ENCODE results near the gene ZDHHC4.

The ZDHHC4 gene

GRCh38 chr7:6559896-6560295, 17.4 kb upstream of the ZDHHC4 start:
- no peak for TF ChIP-seq EZH2phosphoT487 (IDR thresholded peaks at IDR 0.05; ENCODE audit: low read depth)
- TF ChIP-seq, protein P1, sequence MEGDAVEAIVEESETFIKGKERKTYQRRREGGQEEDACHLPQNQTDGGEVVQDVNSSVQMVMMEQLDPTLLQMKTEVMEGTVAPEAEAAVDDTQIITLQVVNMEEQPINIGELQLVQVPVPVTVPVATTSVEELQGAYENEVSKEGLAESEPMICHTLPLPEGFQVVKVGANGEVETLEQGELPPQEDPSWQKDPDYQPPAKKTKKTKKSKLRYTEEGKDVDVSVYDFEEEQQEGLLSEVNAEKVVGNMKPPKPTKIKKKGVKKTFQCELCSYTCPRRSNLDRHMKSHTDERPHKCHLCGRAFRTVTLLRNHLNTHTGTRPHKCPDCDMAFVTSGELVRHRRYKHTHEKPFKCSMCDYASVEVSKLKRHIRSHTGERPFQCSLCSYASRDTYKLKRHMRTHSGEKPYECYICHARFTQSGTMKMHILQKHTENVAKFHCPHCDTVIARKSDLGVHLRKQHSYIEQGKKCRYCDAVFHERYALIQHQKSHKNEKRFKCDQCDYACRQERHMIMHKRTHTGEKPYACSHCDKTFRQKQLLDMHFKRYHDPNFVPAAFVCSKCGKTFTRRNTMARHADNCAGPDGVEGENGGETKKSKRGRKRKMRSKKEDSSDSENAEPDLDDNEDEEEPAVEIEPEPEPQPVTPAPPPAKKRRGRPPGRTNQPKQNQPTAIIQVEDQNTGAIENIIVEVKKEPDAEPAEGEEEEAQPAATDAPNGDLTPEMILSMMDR (IDR thresholded peaks at IDR 0.05; ENCODE audit: low read depth, low read length): no peak
- no peaks in the 10 kb centered on the region for H3K4me1 ChIP-seq (ENCODE audit: low read length)

DNA sequence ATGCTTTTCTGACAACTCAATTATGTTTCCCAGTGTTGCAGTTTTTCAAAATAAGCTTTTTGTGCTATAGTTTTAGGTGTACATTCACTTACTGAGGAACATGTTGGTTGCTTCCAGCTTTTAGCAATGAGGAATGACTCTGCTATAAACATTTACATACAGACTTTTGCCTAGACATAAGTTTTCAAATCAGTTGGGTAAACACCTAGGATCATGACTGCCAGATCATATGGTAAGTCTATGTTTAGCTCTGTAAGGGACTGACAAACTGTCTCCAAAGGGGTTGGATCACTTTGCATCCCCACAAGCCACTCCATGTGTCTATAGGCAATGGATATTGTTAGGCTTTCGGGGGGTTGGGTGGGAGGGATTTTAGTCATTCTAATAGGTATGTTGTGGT, 15.1 kb upstream of the ZDHHC4 start:
- no peak overlapping the region for H3K4me2 ChIP-seq (ENCODE audit: low read length)
- H3K27me3 ChIP-seq (ENCODE audit: low read depth, low read length): no peaks in the 10 kb centered on the region
- H3K9ac ChIP-seq (ENCODE audit: low read length): no peak overlapping the region
- H4K20me1 ChIP-seq (ENCODE audit: insufficient read depth, low read length): no peaks in the 10 kb centered on the region
- H3K9me3 ChIP-seq (ENCODE audit: insufficient read depth, low read length): no peaks in the 10 kb centered on the region
- H2AFZ ChIP-seq (ENCODE audit: low read depth, low read length): no peak overlapping the region
- H3K27ac ChIP-seq (ENCODE audit: low read length): no peak overlapping the region
- H3K79me2 ChIP-seq (ENCODE audit: low read length): no peaks in the 10 kb centered on the region
- TF ChIP-seq, protein P1 (IDR thresholded peaks at IDR 0.05; ENCODE audit: low read depth, low read length): no peak
- no peak for TF ChIP-seq EZH2phosphoT487 (IDR thresholded peaks at IDR 0.05; ENCODE audit: low read depth)
- H3K36me3 ChIP-seq (replicated peaks; ENCODE audit: low read depth, low read length): no peaks in the 10 kb centered on the region
- no peaks in the 10 kb centered on the region for H3K4me1 ChIP-seq (ENCODE audit: low read length)
- no peak overlapping the region for H3K4me3 ChIP-seq (ENCODE audit: low read length)

More at GRCh38 chr7:6559896-6560295, 17.4 kb upstream of the ZDHHC4 start:
- H3K9me3 ChIP-seq (ENCODE audit: insufficient read depth, low read length): no peaks in the 10 kb centered on the region
- H3K9ac ChIP-seq (ENCODE audit: low read length): no peak overlapping the region
- no peaks in the 10 kb centered on the region for H4K20me1 ChIP-seq (ENCODE audit: insufficient read depth, low read length)
- H3K27ac ChIP-seq (ENCODE audit: low read length): no peak overlapping the region
- no peak overlapping the region for H3K4me3 ChIP-seq (ENCODE audit: low read length)
- no peak overlapping the region for H3K4me2 ChIP-seq (ENCODE audit: low read length)
- H2AFZ ChIP-seq (ENCODE audit: low read depth, low read length): no peak overlapping the region
- no peaks in the 10 kb centered on the region for H3K36me3 ChIP-seq (replicated peaks; ENCODE audit: low read depth, low read length)
- no peaks in the 10 kb centered on the region for H3K79me2 ChIP-seq (ENCODE audit: low read length)
- no peaks in the 10 kb centered on the region for H3K27me3 ChIP-seq (ENCODE audit: low read depth, low read length)

- H3K27ac ChIP-seq (ENCODE audit: low read length): no peak overlapping the region
- no peaks in the 10 kb centered on the region for H3K9me3 ChIP-seq (ENCODE audit: insufficient read depth, low read length)
- H3K4me3 ChIP-seq (ENCODE audit: low read length): no peak overlapping the region
- no peaks in the 10 kb centered on the region for H3K4me1 ChIP-seq (ENCODE audit: low read length)
- no peak overlapping the region for H3K9ac ChIP-seq (ENCODE audit: low read length)
- TF ChIP-seq, protein P1 (IDR thresholded peaks at IDR 0.05; ENCODE audit: low read depth, low read length): no peak
- TF ChIP-seq EZH2phosphoT487 (IDR thresholded peaks at IDR 0.05; ENCODE audit: low read depth): no peak
- H3K79me2 ChIP-seq (ENCODE audit: low read length): no peaks in the 10 kb centered on the region
- H3K4me2 ChIP-seq (ENCODE audit: low read length): no peak overlapping the region
- H4K20me1 ChIP-seq (ENCODE audit: insufficient read depth, low read length): no peaks in the 10 kb centered on the region
- no peaks in the 10 kb centered on the region for H3K27me3 ChIP-seq (ENCODE audit: low read depth, low read length)
- no peaks in the 10 kb centered on the region for H3K36me3 ChIP-seq (replicated peaks; ENCODE audit: low read depth, low read length)
- no peak overlapping the region for H2AFZ ChIP-seq (ENCODE audit: low read depth, low read length)
Measured at GRCh38 chr7:6563936-6564770, 13.1 kb upstream of the ZDHHC4 start.

GRCh38 chr7:6565655-6566054, 11.6 kb upstream of the ZDHHC4 start:
- no peak overlapping the region for H3K4me2 ChIP-seq (ENCODE audit: low read length)

More at GRCh38 chr7:6565655-6566054, 11.6 kb upstream of the ZDHHC4 start:
- Histone ChIP-seq H3K4me1 (ENCODE audit: low read length) (no peaks in the 10 kb centered on the region), H3K27ac (ENCODE audit: low read length) (no peak overlapping the region), H3K4me3 (ENCODE audit: low read length) (no peak overlapping the region), H3K36me3 (replicated peaks; ENCODE audit: low read depth, low read length) (no peaks in the 10 kb centered on the region), H3K79me2 (ENCODE audit: low read length) (no peaks in the 10 kb centered on the region), H3K27me3 (ENCODE audit: low read depth, low read length) (no peaks in the 10 kb centered on the region), H2AFZ (ENCODE audit: low read depth, low read length) (no peak overlapping the region), H4K20me1 (ENCODE audit: insufficient read depth, low read length) (no peaks in the 10 kb centered on the region), H3K9me3 (ENCODE audit: insufficient read depth, low read length) (no peaks in the 10 kb centered on the region), H3K9ac (ENCODE audit: low read length) (no peak overlapping the region)
- TF ChIP-seq, protein P1 (IDR thresholded peaks at IDR 0.05; ENCODE audit: low read depth, low read length): no peak
- no peak for TF ChIP-seq EZH2phosphoT487 (IDR thresholded peaks at IDR 0.05; ENCODE audit: low read depth)
